NB4 (cell line): Measurements from ENCODE around the gene MPPED1.

Experiments used
- CTCF ChIP-seq: IDR thresholded peaks from one replicate; pipeline ENCODE4 v1.5.1; 2012; ENCODE audit warnings: low read depth, low read length
- MAX ChIP-seq: IDR thresholded peaks from 2 replicates; pipeline ENCODE4 v1.6.1; 2011; ENCODE audit warnings: low read depth, low read length
- MYC ChIP-seq: IDR thresholded peaks from 2 replicates; pipeline ENCODE4 v1.6.1; 2011; ENCODE audit warnings: low read depth, low read length
- POLR2A ChIP-seq: IDR thresholded peaks from 2 replicates; pipeline ENCODE4 v1.6.1; 2011; ENCODE audit warnings: mild to moderate bottlenecking; ENCODE audit not compliant: insufficient read length; ENCODE audit errors: extremely low read depth

GRCh38 chr22:43400449-43400848 is 11.4 kb upstream of the MPPED1 start:
- TF ChIP-seq CTCF (no peak), MAX (no peak), POLR2A (no peak), MYC (no peak)
